ENCODE results near the gene KRT14.

- TF ChIP-seq TAF1 (IDR thresholded peaks at IDR 0.05; ENCODE audit: borderline replicate concordance, insufficient read depth, low read length) (no peak), REST (IDR thresholded peaks at IDR 0.05; ENCODE audit: insufficient read depth in 1 of 2, low read depth in 2 of 2, low read length in 2 of 2) (no peak)
Observed at GRCh38 chr17:41618341-41619035, 31.8 kb upstream of the KRT14 start.

All from PFSK-1 (cell line).